Measurements from ENCODE around the gene EPHB1.

The EPHB1 gene

DNA sequence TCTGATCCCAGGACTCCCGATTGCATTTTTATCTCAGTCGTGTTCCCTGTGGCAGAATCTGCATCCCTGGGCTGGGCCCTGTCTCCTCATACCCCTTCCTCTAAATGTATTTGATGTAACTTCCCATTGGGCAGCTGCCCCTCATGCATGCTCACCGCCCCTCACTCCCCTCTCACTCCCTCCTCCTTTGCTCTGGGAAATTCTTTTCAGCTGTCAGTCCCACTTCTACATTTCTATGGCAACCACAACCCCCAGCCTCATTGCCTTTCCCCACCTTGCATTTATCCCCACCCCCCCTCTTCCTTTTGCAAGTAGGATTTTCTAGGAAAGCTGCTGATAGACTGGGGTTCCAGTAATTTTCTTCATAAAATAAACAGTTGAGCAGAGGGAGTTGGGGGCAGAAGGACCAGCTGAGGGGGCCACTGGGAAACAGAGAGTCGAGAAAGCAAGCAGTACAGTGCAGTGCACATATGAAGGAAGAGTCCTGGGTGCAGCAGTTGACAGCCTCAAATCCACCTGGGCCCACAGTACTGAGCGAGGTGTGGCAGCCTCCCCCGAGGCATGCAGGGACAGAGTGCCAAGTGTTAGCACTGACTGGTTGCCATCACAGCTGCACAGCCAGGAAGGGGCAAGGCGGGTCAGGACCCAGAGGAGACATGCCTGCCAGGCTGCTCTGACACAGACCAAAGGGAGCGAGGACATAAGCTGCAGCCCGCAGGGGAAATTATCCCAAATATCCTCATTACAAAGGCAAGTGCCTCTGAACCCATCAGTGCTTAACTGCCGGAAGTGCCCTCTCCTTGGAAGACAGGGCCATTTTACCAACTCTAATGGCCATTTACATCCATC is 476.3 kb downstream of the EPHB1 start:
- DNase-seq, result no peak

- DNase-seq, result no peak
Measured at GRCh38 chr3:135272026-135272669, 477.1 kb downstream of the EPHB1 start.

DNA sequence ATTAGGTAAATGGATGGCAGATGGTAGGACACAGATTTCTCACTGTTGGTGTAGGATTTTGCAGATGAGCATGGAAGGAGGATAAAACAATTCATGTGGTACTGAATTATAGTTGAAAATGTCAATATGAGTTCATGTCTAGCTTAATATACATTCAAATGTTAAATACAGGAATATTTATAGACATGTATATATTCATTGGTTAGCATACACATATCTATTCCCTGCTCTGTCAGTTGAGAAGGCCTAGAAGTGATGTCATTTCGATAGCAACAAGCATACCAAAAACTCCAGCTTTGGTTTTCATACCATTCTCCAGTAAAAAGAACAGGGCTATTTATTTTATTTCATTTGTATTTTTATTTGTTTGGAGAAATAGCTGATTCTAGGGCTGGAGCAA is 497.1 kb downstream of the EPHB1 start:
- no peak for DNase-seq

GRCh38 chr3:135301670-135302069 is 506.6 kb downstream of the EPHB1 start:
- DNase-seq, result no peak

DNA sequence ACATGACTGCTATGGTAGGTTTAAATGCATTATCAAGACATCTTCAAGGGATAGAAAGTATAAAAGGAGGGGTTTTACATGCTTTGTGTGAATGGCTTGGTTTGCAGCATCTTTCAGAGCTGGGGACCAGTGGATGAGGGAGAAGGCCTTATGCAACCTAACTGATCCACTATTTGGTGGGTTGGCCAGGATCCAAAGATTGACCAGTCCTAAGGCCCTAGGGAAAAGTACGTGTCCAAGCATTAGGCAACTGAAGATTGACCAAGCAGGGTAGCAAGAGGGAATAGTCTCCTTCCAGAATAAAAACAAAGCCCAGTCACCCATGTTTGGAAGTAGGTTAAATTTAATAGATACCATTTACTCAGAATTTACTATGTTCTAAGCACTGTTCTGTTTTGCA is 509.3 kb downstream of the EPHB1 start:
- no peak for DNase-seq

All from fibroblast of skin of right quadriceps (primary cell).